ENCODE results near the gene PSMG2.

The PSMG2 gene

GRCh38 chr18:12765126-12765525, 62.3 kb downstream of the PSMG2 start:
- Histone ChIP-seq H2AFZ (ENCODE audit: low read length) (no peak overlapping the region), H3K4me1 (ENCODE audit: insufficient read depth, low read length, severe bottlenecking) (no peaks in the 10 kb centered on the region), H3K9me2 (ENCODE audit: low read depth, low read length) (no peaks in the 10 kb centered on the region), H3K4me3 (ENCODE audit: low read depth, low read length, poor library complexity, severe bottlenecking) (no peak overlapping the region), H4K20me1 (ENCODE audit: insufficient read depth, low read length) (no peaks in the 10 kb centered on the region), H3F3A (ENCODE audit: insufficient read depth, low read length) (no peaks in the 10 kb centered on the region), H3K9me3 (ENCODE audit: low read length) (0 out of 2 replicates have a peak, but pooled peaks cover 3% of the 10 kb centered on the region), H3K36me3 (ENCODE audit: insufficient read depth, low read length) (no peaks in the 10 kb centered on the region), H3K79me2 (ENCODE audit: insufficient read depth, low read length) (no peaks in the 10 kb centered on the region), H3K27me3 (ENCODE audit: insufficient read depth, low read length) (peaks cover 14% of the 10 kb centered on the region; the same call in 1 of the 2 replicates), H3K4me2 (ENCODE audit: low read length) (no peak overlapping the region), H3K27ac (ENCODE audit: low read depth, low read length, poor library complexity, severe bottlenecking) (no peak overlapping the region), H3K9ac (ENCODE audit: low read length) (no peak overlapping the region)
- TF ChIP-seq EZH2 (IDR thresholded peaks at IDR 0.05; ENCODE audit: borderline replicate concordance, low read length): no peak
- TF ChIP-seq, protein P1, sequence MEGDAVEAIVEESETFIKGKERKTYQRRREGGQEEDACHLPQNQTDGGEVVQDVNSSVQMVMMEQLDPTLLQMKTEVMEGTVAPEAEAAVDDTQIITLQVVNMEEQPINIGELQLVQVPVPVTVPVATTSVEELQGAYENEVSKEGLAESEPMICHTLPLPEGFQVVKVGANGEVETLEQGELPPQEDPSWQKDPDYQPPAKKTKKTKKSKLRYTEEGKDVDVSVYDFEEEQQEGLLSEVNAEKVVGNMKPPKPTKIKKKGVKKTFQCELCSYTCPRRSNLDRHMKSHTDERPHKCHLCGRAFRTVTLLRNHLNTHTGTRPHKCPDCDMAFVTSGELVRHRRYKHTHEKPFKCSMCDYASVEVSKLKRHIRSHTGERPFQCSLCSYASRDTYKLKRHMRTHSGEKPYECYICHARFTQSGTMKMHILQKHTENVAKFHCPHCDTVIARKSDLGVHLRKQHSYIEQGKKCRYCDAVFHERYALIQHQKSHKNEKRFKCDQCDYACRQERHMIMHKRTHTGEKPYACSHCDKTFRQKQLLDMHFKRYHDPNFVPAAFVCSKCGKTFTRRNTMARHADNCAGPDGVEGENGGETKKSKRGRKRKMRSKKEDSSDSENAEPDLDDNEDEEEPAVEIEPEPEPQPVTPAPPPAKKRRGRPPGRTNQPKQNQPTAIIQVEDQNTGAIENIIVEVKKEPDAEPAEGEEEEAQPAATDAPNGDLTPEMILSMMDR (IDR thresholded peaks at IDR 0.05; ENCODE audit: low read length): no peak

GRCh38 chr18:12765586-12765985, 62.7 kb downstream of the PSMG2 start:
- no peak overlapping the region for H2AFZ ChIP-seq (ENCODE audit: low read length)
- no peaks in the 10 kb centered on the region for H3K4me1 ChIP-seq (ENCODE audit: insufficient read depth, low read length, severe bottlenecking)
- peaks cover 10% of the 10 kb centered on the region; the same call in 1 of the 2 replicates for H3K27me3 ChIP-seq (ENCODE audit: insufficient read depth, low read length)
- no peaks in the 10 kb centered on the region for H4K20me1 ChIP-seq (ENCODE audit: insufficient read depth, low read length)
- H3K9me2 ChIP-seq (ENCODE audit: low read depth, low read length): no peaks in the 10 kb centered on the region
- H3K79me2 ChIP-seq (ENCODE audit: insufficient read depth, low read length): no peaks in the 10 kb centered on the region
- H3K4me3 ChIP-seq (ENCODE audit: low read depth, low read length, poor library complexity, severe bottlenecking): no peak overlapping the region
- H3F3A ChIP-seq (ENCODE audit: insufficient read depth, low read length): no peaks in the 10 kb centered on the region
- no peak overlapping the region for H3K9ac ChIP-seq (ENCODE audit: low read length)
- no peak overlapping the region for H3K27ac ChIP-seq (ENCODE audit: low read depth, low read length, poor library complexity, severe bottlenecking)
- no peak overlapping the region for H3K4me2 ChIP-seq (ENCODE audit: low read length)
- H3K36me3 ChIP-seq (ENCODE audit: insufficient read depth, low read length): no peaks in the 10 kb centered on the region
- H3K9me3 ChIP-seq (ENCODE audit: low read length): no peaks in the 10 kb centered on the region
- TF ChIP-seq, protein P1 (IDR thresholded peaks at IDR 0.05; ENCODE audit: low read length): no peak
- TF ChIP-seq EZH2 (IDR thresholded peaks at IDR 0.05; ENCODE audit: borderline replicate concordance, low read length): no peak

GRCh38 chr18:12766986-12767433, 64.2 kb downstream of the PSMG2 start:
- Histone ChIP-seq H3K27ac (ENCODE audit: low read depth, low read length, poor library complexity, severe bottlenecking) (no peak overlapping the region), H3K9me2 (ENCODE audit: low read depth, low read length) (no peaks in the 10 kb centered on the region), H3K79me2 (ENCODE audit: insufficient read depth, low read length) (no peaks in the 10 kb centered on the region), H2AFZ (ENCODE audit: low read length) (no peak overlapping the region), H3K4me2 (ENCODE audit: low read length) (no peak overlapping the region), H3K27me3 (ENCODE audit: insufficient read depth, low read length) (peaks cover 6% of the 10 kb centered on the region; the same call in 1 of the 2 replicates), H3F3A (ENCODE audit: insufficient read depth, low read length) (no peaks in the 10 kb centered on the region), H3K9me3 (ENCODE audit: low read length) (no peaks in the 10 kb centered on the region), H3K4me3 (ENCODE audit: low read depth, low read length, poor library complexity, severe bottlenecking) (no peak overlapping the region), H3K4me1 (ENCODE audit: insufficient read depth, low read length, severe bottlenecking) (no peaks in the 10 kb centered on the region), H3K9ac (ENCODE audit: low read length) (no peak overlapping the region), H3K36me3 (ENCODE audit: insufficient read depth, low read length) (no peaks in the 10 kb centered on the region), H4K20me1 (ENCODE audit: insufficient read depth, low read length) (no peaks in the 10 kb centered on the region)
- TF ChIP-seq, protein P1 (IDR thresholded peaks at IDR 0.05; ENCODE audit: low read length): 0 out of 2 replicates have a peak, but pooled peaks have one; percentile 13
- no peak for TF ChIP-seq EZH2 (IDR thresholded peaks at IDR 0.05; ENCODE audit: borderline replicate concordance, low read length)

Measured in OCI-LY1 (cell line).